Thyroid gland (tissue), 4 donors: Measurements from ENCODE around the gene MTMR2. TPM values are rescaled to one million over a fixed set of nuclear protein-coding genes. Genes with fewer than 3 reads are reported as not detected.

ENCODE experiments used
- DNase-seq, 2 donors: peaks; one replicate each; pipeline ENCODE4 v3.0.0-alpha.2; 2019
- H3K27ac ChIP-seq, 3 donors: fragments of 200-600 bp; sonication (generic); 1 replicate in 2 of 3; 2 replicates in 1 of 3; pipeline ENCODE4 v1.5.1; 2016 to 2019; ENCODE audit warnings: mild to moderate bottlenecking in 1 of 3, moderate library complexity in 1 of 3
- H3K27me3 ChIP-seq: fragments of 200-600 bp; sonication (generic); one replicate; pipeline ENCODE4 v1.5.1; 2019
- H3K36me3 ChIP-seq, 2 donors: fragments of 200-600 bp; sonication (generic); one replicate each; pipeline ENCODE4 v1.5.1; 2016 to 2019
- H3K4me1 ChIP-seq, 2 donors: fragments of 200-600 bp; sonication (generic); one replicate each; pipeline ENCODE4 v1.5.1; 2017 to 2019
- H3K4me3 ChIP-seq, 3 donors: fragments of 200-600 bp; sonication (generic); replicated peaks in 1 of 3; 1 replicate in 2 of 3; 2 replicates in 1 of 3; pipeline ENCODE4 v1.5.1; 2016; ENCODE audit warnings: mild to moderate bottlenecking in 1 of 3
- H3K9me3 ChIP-seq: fragments of 200-600 bp; sonication (generic); one replicate; pipeline ENCODE4 v1.5.1; 2017
- CTCF ChIP-seq, 6 experiments: fragments of 200-600 bp in 3 of 6; fragments of 450-650 bp in 3 of 6; sonication (generic) in 3 of 6; IDR thresholded peaks; one replicate each; pipeline ENCODE4 v1.5.1; 2016 to 2019; ENCODE audit warnings: antibody characterized with exemption in 6 of 6, mild to moderate bottlenecking in 2 of 6, inconsistent platforms in 1 of 6, moderate library complexity in 1 of 6
- POLR2A ChIP-seq, 2 donors: fragments of 450-650 bp; IDR thresholded peaks; one replicate each; pipeline ENCODE4 v1.6.1; 2017; ENCODE audit warnings: antibody characterized with exemption in 2 of 2, mild to moderate bottlenecking in 2 of 2, moderate library complexity in 1 of 2
- WGBS, 2 donors: methylation state at CpG; one replicate each; pipeline ENCODE4 v1.1.5; 2017; 5-methylcytosine and 5-hydroxymethylcytosine counted together
- intact Hi-C: fragments of 100-400 bp; cut with DNase I; formaldehyde crosslinking; loops from one replicate; pipeline ENCODE4 v1.15.1; 2023
- total RNA-seq, 4 donors: library from RNA; depleted of rRNA; stranded (reverse); fragments of >200 nt; gene quantifications; one replicate each; pipeline ENCODE4 v1.2.3, GENCODE V29; 2016

MTMR2 gene
- total RNA-seq, 4 donors from 2014 or later = 24.1 to 27.5 (median 27.0) TPM

- TF ChIP-seq POLR2A (IDR thresholded peaks at IDR 0.05) (no peak), CTCF (IDR thresholded peaks at IDR 0.05) (no peak)
- Histone ChIP-seq H3K27ac (no peak overlapping the region), H3K4me3 (no peak overlapping the region), H3K4me1 (peaks cover 10 to 20% of the 10 kb centered on the region in 2 donors), H3K36me3 (no peaks in the 10 kb centered on the region), H3K27me3 (no peaks in the 10 kb centered on the region), H3K9me3 (no peaks in the 10 kb centered on the region)
- DNase-seq = no peak
- intact Hi-C loops = no loop called here
- WGBS, 2 donors = 60 to 64% methylated on average over 2 of the region's 2 CpGs
Observed at GRCh38 chr11:95922099-95922498, 1.8 kb downstream of the MTMR2 start.

- Histone ChIP-seq H3K4me1 (peaks cover 10 to 20% of the 10 kb centered on the region in 2 donors), H3K36me3 (no peaks in the 10 kb centered on the region), H3K27me3 (no peaks in the 10 kb centered on the region), H3K4me3 (no peak overlapping the region), H3K9me3 (no peaks in the 10 kb centered on the region), H3K27ac (no peak overlapping the region)
- 93 to 96% methylated on average over 3 of the region's 3 CpGs for WGBS, 2 donors
- no peak for DNase-seq
- intact Hi-C loops = no loop called here
- TF ChIP-seq CTCF (IDR thresholded peaks at IDR 0.05) = no peak
- TF ChIP-seq POLR2A (IDR thresholded peaks at IDR 0.05) = no peak
Observed at GRCh38 chr11:95920460-95921105, 3.3 kb downstream of the MTMR2 start.

GRCh38 chr11:95919514-95919913 lies 4.4 kb downstream of the MTMR2 start:
- no peak for DNase-seq
- Histone ChIP-seq H3K27me3 (no peaks in the 10 kb centered on the region), H3K4me1 (peaks cover 1 to 15% of the 10 kb centered on the region in 2 donors), H3K27ac (no peak overlapping the region), H3K36me3 (no peaks in the 10 kb centered on the region), H3K4me3 (no peak overlapping the region), H3K9me3 (no peaks in the 10 kb centered on the region)
- TF ChIP-seq POLR2A (IDR thresholded peaks at IDR 0.05) (no peak), CTCF (IDR thresholded peaks at IDR 0.05) (no peak)
- intact Hi-C loops = no loop called here
- 90% methylated on average over 3 of the region's 3 CpGs for WGBS, 2 donors

GRCh38 chr11:95918720-95919119 lies 5.2 kb downstream of the MTMR2 start:
- intact Hi-C loops = no loop called here
- Histone ChIP-seq H3K4me1 (peaks cover 0 to 19% of the 10 kb centered on the region in 2 donors), H3K27me3 (no peaks in the 10 kb centered on the region), H3K9me3 (no peaks in the 10 kb centered on the region), H3K27ac (no peak overlapping the region), H3K36me3 (no peaks in the 10 kb centered on the region), H3K4me3 (no peak overlapping the region)
- WGBS, 2 donors = 98 to 99% methylated on average over 3 of the region's 3 CpGs
- TF ChIP-seq POLR2A (IDR thresholded peaks at IDR 0.05) (no peak), CTCF (IDR thresholded peaks at IDR 0.05) (no peak)
- DNase-seq = no peak

GRCh38 chr11:95918056-95918455 lies 5.9 kb downstream of the MTMR2 start:
- H3K9me3 ChIP-seq = no peaks in the 10 kb centered on the region
- TF ChIP-seq CTCF (IDR thresholded peaks at IDR 0.05) (no peak), POLR2A (IDR thresholded peaks at IDR 0.05) (no peak)
- peaks cover 0 to 18% of the 10 kb centered on the region in 2 donors for H3K4me1 ChIP-seq
- 69% methylated on average over 2 of the region's 2 CpGs for WGBS, 2 donors
- H3K27me3 ChIP-seq = no peaks in the 10 kb centered on the region
- DNase-seq = no peak
- peak overlapping the region in 1 of 3 donors; percentile 25 for H3K27ac ChIP-seq
- intact Hi-C loops = no loop called here
- no peak overlapping the region for H3K4me3 ChIP-seq
- H3K36me3 ChIP-seq = no peaks in the 10 kb centered on the region
